Anterior cingulate cortex (tissue), 58 donors: ENCODE measurements around the gene MNT.

ENCODE experiments used
- DNase-seq, 58 donors: peaks; one replicate each; lab custom pipeline; 2025; lab: John Stamatoyannopoulos, UW

Gene MNT

DNA sequence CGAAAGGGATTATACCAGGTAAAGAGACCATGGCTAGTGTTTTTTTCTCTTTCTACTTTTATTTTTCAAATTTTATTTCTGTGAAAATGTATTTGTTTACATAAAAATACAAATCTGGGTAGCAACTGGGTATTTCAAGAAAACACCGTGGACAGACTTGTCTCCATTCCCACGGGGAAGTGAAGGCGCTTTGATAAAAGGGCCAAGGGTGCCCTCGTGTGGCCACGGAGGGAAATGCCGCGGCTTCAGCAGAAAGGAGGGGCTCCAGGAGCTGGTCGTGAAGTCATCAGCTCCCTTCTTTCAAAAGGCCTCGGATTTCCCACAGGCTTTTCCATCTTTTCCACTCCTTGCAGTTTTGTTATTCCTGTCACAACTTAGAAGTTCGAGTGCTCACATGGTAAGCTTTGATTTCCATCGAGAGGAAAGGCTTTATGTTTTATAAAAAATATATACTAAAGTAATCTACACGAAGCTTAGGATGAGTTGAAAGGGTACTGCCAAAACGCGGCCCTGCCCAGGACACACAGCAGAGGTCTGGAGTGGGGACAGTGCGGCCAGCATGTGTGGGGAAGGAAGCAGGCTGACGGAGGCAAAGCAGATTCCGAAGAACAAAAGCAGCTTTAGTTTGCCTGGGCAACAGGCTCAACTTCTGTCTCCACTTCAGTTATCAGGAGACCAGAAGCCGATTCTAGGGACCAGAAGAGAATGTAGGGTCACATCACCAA lies 15.3 kb upstream of the MNT start:
- DNase-seq: peak in 57 of 58 donors; percentile 23 to 97 (median 81)

DNA sequence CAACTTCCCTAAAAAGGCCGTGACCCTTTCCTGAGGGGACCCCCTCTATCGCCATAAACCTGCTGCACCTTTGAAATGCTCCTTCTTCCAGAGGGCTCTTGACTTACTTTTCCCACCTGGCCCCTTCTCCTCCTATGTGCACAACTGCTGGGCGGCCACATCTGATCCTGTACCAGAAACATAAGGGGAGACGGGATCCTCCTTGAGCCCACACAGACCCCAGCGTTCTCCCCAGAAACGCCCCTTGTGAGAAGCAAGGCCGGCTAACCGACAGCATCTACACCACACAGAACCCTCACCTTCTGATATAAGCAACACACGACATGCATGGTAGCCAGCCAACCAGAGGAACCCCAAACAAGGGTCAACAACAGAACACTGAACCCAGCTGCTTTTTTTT lies 14.2 kb upstream of the MNT start:
- no peak for DNase-seq

DNA sequence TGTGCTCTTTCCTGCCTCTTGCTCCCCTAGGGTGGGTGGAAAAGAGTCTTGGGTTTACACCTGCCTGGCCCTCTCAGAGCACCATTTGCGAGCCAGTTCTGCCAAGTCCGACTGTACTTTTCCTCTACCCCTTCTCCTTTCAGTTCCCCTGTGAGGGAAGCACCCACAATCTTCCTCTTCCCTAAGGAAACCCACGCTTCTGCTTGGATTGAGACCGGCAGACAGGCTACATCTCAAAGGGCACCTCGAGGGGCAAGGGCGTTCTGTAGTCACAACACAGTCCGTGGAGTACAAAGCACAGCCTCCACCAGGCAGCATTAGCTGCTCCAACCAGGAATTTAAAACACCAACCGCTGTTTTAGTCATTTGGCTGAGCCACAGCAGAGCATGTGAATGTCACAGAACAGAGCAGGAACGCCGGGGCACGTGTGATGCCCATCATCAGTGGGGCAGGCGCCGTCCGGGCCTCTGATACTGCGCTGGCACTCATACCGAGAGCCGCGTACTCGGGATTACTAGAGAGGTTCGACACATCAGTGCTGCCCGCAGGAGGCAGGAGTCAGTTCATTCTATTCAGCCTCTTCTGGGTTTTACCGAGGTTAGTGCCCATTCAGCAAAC lies 13.7 kb upstream of the MNT start:
- no peak for DNase-seq

DNA sequence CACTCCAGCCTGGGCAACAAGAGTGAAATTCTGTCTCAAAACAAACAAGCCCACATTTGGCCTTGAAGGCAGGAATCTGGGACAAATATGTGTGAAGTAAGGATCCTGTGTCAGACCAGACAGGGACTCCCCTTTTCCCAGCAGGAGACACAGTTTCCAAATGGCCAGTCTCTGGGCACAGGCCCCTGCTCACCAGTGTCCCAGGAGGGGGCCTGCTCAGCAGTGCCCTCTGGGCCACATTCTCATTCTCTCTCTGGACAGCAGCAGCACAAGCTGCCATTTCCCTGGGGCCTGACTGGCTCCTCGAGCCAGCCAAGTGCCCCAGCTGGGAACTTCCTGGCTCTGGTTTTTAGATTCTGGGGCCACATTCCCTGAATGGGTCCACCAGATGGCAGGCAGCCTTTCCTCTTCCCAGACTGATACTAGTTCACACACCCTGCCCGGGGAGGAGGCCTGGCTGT lies 11.7 kb upstream of the MNT start:
- DNase-seq: peak in 36 of 58 donors; percentile 16 to 75 (median 44)

DNA sequence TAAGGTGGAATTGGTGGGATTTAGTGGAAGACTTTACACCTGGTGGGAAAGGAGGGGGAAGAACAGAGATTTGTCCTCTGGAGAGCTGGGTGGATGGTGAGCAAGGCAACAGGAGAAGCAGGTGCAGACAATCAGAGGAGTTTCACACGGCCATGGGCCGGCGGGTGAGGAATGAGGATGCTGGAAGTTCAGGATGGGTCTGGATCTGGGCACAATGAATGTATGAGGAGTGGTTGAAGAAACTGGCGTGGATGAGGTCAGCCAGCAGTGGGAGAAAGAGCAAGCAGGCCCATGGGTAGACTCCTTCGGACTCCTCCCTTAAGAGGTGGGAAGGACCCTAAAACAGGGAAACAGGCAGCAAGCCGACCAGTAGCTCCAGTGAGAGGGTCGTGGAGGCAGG lies 10.1 kb upstream of the MNT start:
- no peak for DNase-seq

DNA sequence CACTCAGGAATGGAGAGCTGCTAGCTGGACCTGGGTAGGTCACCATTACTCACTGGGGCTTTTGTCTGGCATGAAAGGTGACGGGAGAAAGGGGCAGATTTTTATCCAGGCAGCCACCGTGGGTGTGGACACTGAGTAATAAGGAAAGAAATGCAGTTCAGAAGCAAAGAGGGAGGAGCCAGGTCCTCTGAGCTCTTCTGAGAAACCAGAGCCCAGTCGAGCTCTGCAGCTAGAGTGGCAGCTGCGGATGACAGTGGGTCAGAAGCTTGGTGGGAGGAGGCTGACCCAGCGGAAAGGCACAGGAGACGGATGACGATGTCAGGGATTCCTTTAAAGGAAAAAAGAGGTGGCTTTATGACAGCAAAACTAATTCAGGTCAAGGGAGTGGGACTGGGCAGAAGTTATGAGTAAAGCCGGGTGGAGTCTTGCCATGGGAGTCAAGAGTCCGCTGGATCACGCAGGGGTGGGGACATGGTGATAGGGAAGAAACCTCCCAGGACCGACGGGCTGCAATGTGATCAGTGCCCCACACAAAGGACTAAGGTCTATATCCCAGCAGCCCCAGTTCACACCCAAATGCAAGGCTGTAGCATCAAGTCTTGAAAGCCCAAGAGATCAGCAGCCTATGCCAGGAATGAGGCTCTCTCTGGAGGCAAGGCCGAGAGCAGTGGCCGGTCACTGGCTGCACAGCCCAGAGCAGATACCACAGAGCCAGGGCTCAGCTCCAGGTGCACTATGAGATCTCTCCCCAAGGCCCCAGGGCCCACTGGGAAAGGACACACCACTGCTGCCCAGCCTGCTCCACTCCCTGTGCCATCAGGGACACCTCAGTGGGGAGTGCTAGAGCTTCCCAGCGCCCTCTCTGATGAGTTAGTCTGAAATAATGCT lies 6.3 kb upstream of the MNT start:
- DNase-seq: no peak

DNA sequence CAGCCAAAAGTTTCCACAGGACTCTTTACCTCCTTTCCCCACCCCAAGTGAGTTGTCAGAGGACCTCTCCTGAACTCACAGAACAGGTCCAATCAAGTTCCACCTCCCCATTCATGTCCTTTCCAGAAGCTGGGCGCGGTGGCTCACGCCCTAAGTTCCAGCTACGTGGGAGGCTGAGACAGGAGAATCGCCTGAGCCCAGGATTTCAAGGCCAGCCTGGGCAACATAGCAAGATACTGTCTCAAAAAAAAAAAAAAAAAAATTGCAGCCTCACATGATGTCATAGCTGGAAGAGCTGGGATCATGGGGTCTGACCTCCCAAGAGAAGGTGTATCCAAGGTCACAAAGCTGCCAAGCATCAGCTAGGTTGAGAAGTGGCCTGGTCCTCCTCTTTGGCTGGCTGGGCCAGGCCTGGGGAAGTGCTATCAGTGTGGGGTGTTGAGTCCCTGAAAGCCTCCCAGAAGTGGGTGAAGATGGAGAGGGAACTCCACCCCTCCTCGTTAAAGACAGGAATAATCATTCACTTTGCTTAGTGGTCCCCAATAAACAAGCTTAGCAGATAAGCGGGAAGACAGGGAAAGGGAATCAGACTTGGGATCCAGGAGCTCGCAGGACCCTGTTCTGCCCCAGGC lies 5.5 kb upstream of the MNT start:
- no peak for DNase-seq

DNA sequence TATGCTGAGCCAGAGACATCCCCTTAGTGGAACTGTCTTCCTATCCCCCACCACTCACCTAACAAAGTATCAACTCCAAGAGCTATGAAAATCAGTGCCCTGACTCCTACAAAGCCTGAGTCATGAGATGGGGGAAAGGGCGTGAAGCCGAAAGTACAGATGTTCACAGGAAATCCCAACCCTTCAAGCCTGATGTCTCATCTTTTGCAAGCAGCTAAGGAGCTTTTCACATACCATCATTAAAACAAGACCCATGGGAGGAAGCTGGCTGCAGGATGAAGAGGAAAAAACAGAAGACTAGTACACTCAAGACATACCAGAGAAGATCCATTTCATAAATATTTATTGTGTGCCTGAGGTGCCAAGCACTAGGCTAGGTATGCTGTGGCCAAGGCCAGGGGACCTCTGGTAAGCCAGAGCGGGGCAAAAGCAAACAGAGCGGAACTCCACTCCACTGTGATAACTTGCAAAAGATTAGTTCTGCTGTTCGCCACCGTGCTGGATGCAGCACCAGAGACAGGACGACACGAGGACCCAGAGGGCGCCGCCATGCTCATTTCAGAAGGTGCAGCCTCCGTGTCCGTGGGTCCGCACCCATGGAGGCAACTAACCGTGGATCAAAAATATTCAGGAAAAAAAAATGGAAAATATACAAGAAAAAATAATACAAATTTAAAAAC lies 4.5 kb upstream of the MNT start:
- no peak for DNase-seq

DNA sequence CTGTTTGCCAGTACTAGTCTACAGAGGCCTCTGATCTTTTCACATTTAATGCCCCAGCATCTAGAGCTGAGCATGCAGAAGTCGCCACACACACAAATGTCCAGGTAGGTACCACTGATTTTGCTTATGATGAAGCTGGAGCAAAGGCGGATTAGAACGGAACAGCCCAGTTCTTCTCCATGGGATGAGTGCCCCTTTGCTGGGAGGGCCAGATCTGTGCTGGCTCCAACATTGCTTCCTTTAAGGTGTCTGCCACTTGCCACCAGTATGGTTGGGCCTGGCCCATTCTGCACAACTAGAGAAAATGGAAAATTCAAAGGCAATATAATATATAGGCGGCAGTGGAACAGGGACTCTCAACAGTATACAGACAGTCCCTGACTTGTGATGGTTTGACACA lies 2.2 kb upstream of the MNT start:
- DNase-seq: no peak

DNA sequence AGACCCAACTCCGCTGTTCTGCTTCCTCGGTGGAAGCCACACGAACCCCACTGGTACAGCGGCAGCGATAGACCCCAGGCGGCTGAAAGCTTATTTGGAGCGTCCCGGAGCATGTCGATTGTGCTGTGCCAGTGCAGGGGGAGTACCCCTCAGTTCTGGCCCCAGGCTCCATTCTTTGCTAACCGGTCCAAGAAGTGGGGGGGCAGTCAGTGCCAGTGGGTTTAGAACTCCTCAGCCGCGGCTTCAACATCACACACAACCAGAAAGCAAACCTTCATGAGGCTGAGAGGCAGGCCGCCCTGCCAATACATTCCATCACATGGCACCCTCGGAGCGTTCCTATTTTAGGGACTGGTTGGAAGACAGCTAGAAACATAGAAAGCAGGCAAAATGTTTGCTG lies 1.7 kb upstream of the MNT start:
- DNase-seq: no peak

DNA sequence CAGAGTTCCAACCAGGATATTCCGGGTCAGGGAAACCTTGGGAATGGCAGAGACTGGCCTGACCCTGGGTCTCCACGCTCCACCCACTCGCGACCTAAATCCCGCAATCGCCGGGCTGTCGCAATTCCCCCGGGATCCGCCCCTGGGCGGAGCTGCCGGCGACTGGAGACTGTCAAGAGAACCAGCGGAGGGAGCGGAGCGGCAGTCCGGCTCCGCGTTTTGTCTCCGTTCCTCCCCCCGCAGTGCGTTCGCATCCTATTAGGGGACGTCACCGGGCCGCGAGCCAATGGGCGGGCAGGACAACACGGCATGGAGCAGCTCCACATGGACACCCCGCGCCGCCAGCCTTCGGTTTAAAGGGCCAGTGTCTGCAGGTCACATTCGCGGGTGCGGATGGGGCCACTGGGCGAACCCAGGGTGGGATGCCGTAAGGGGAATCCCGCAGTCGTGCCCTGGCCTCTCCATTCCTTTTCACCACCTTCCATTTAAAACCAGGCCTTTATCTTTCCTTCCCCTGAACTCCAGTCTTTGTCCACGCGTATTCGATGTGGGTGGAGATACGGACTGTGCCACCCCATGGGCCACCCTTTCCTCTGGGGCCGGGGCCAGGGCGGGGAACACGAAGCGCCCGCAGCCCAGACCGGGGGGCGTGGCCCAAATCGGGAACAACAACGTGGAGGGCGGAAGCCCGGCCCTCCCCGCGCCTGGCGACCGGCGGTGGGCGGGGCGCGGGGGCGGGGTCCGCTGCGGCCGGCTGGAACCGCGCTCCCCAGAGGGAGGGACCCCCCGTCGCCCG lies 764 bp upstream of the MNT start:
- peak; percentile 92 to 100 (median 99) for DNase-seq

DNA sequence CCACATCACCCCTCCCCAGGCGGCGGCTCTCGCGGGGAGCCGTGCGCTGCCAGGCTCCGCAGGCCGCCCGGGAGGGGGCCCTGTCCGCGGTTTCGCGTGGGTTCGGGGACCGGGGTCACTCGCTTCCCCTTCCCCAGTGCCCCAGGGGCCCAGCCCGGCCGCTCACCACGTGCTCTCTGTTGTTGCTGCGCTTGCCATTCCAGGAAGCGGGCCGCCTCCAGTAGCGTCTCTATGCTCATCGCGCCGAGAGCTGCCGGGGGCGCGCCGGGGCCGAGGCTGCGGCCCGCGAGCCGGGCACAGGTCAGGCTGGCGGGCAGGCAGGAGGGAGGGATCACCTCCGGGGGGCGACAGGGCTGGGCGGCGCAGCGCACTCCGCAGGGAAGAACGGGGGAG lies 390 bp downstream of the MNT start:
- peak in 25 of 58 donors; percentile 20 to 71 (median 52) for DNase-seq

DNA sequence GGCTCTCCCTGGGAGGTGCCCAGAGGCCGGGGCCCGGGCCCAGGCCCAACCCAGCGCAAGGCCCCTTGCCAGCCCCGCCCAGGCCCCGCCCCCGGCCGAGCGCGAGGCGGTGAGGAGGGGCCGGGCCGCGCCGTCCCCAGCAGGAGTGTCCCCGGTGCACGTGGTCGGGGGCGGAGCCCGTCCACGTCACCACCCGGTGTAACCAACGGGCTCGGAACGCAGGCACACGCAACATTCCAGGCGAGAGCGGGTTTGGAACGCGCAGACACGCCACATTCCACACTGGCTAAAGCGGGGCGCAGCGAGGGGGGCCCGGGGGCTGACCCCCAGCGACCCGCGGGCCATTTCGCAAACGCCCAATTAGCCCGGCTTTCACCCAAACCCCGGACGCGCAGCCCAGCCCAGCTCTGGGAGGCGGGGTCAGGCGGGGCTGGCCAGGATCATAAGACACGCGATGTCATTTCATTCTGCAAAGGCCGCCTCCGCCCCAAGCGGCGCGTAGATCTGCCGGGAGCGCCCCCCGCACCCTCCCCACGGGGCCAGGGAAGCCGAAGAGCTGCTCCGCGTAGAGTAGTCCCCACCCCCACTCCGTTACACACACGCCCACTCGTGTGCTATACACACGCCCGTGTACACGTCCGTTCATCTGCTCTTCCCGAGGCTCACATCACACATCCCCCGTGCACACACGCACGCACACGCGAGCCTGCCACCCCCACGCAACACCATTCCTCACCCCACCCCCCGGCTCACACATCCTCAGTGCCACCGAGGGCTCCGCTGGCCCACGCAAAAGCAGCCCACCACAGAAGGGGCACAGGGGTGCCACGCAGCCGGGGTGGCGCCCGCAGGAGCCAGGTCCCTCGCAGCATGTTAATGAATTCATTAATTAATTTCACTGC lies 1.0 kb downstream of the MNT start:
- DNase-seq: peak; percentile 59 to 97 (median 94)

DNA sequence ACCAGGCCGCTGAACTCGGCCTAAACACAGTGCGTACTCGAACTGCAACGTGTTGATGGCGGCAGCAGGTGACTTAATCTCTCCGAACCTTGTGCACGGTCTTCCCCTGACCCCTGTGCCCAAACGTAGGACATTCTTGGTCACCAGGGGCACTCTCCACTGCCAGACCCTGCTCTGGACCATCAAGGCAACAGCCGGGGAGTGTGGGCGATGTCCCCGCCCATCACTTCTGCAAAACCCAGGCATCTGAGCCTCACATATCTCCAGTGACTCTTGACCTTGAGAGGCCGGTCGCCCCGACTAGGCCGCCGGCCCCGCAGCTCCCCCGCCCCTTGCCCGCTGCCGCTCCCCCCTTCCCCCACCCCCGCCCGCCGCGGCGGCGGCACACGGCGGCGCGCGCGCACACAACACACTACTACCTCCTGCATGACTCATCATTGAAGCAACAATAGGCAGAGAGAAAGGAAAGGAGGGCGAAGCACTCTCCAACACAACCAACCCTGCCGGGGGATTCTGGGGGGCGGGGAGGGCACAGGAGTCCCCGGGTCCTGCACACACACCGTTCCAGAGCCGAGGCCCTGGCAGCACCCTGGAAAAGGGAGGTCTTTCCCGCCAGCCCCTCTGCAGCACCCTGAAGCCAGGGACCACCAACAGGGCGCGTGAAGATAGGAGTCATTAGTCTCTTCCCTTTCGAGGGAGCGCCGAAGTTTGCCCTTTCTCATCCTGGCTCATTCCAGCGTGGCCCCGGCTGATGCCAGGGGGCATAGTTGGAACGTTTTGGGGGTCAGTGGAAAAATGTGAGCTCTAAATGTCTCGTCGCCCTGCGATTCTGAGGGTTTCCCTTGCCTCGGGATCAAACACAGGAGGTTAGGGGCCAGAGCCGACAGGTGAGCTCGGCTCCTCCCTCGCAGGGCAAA lies 1.9 kb downstream of the MNT start:
- DNase-seq: peak in 31 of 58 donors; percentile 22 to 64 (median 43)

DNA sequence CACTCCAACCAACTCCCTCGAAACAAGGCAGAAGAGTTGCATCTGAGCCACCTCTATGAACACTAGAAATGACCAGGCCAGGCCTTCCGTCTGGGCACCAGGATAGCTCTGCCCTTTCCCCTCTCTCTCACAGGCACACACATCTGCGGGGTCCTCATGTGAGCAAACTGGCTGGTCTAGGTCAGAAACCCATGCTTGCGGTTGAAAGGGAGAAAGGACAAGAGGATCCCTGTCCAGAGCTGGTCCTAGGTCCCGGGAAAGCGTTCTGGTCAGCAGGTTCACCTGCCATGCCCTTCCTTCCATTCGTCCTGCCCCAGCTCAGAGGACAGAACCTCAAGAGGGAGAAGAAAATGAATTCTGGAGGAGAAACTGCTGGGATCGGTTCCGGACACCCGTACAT lies 2.7 kb downstream of the MNT start:
- no peak for DNase-seq

DNA sequence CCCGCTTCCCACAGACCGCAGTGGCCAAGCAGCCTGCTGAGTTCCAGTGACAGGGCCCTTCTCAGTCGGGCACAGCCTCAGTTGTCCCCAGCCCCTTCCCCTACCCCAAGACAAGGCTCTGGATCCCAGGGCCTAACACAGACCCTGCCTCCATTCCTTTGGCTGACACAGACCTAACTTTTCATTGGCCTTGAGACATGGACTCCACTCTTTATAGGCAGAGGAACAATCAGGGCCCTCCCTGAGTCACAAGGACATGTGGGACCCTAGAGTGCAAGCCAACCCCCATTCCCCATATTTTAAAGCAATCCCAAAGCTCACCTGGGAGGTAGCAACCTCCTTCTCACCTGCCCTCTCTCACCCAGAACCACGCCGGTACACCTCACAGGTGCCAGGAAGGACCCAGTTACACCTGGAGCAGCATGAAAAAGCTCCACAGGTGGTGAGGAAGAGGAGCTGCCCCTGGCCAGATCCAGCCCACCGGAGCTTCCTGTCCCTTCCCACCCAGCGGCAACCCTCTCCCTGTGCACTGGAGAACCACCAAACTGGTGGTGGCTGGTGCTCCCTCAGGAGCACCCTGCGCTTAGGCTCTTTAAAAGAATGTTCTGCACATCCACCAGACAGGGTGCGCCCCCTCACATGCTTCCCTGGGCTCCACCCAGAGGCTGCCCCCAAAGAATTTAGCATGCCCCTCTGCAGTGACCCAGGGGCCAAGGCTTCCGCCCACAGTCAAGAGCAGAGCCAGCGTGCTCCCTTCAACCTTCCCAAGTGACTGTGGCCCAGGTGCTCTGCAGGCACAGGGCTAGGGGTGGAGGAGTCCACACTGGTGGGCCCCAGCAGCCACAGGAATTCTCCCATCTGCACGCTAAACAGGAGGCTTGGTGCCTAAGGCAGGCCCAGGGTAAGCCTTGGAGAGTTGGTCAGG lies 3.4 kb downstream of the MNT start:
- no peak for DNase-seq
